ENCODE measurements around the gene SPEF2.

SPEF2 gene

DNA sequence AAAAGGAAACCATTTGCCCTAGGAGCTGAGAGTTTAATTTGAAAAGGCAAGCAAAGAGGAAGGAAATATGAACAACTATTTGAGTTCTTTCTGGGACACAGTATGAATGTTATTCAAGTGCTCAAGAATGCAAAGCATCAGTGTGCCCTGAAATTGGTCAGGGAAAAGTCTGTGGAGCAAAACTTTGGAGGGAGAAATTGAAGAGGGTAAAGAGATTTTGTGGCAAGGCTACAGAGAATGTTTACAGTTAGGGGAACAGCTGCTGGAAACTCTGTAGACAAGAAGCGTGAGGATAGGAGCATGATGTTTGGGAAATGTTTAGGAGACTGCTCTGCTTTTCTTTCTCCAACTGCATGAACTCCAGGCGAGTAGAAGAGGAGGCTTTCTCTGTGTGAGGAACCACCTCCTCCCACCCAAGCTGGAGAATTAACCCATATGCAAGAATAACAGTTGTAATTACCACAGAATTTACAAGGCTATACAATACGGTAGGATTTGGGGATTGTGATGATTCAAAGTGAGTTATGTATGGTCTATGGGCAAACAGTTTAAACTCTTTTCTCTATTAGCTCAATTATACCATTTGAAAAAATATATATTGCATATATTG, 163.6 kb downstream of the SPEF2 start:
- Histone ChIP-seq H3K23ac (ENCODE audit: low read length in 2 of 2) (no peak overlapping the region), H3K9me3 (ENCODE audit: control insufficient read depth, low read length) (no peaks in the 10 kb centered on the region), H3K9ac (ENCODE audit: low read length) (no peak overlapping the region), H3K14ac (ENCODE audit: low read length in 2 of 2) (no peak overlapping the region), H3K27me3 (ENCODE audit: control insufficient read depth in 1 of 2, insufficient read depth in 1 of 2, low read length in 2 of 2) (no peaks in the 10 kb centered on the region), H2BK5ac (ENCODE audit: low read depth, low read length, poor library complexity, severe bottlenecking) (no peak overlapping the region), H2AFZ (ENCODE audit: low read depth, low read length) (no peak overlapping the region), H3K79me1 (replicated peaks; ENCODE audit: low read length, poor library complexity, severe bottlenecking) (no peaks in the 10 kb centered on the region), H3K27ac (ENCODE audit: low read length, poor library complexity, severe bottlenecking) (no peak overlapping the region), H2BK12ac (ENCODE audit: low read length in 2 of 2) (no peak overlapping the region), H2BK15ac (ENCODE audit: low read depth, poor library complexity, severe bottlenecking) (no peak overlapping the region), H3K18ac (ENCODE audit: low read depth in 1 of 2, low read length in 2 of 2) (peak overlapping the region in 1 of 2 experiments; percentile 22), H2BK120ac (ENCODE audit: low read depth, low read length) (no peak overlapping the region), H3K4me1 (ENCODE audit: control insufficient read depth, insufficient read depth, low read depth, low read length) (no peaks in the 10 kb centered on the region), H3K36me3 (ENCODE audit: control insufficient read depth in 1 of 2, insufficient read depth in 2 of 2, low read depth in 1 of 2, low read length in 2 of 2) (no peaks in the 10 kb centered on the region), H3K4ac (ENCODE audit: low read depth in 1 of 2, low read length in 2 of 2) (no peak overlapping the region), H3K4me2 (ENCODE audit: low read length, poor library complexity, severe bottlenecking) (no peak overlapping the region), H2AK5ac (ENCODE audit: low read length, severe bottlenecking) (no peak overlapping the region), H4K91ac (ENCODE audit: low read length) (no peak overlapping the region), H3K4me3 (ENCODE audit: insufficient read depth in 1 of 2, low read depth in 1 of 2, low read length in 2 of 2) (no peak overlapping the region), H4K8ac (ENCODE audit: low read length) (peak overlapping the region; percentile 60)
- peak; percentile 48 for DNase-seq
- WGBS: 20% methylated on average over 1 of the region's 3 CpGs

DNA sequence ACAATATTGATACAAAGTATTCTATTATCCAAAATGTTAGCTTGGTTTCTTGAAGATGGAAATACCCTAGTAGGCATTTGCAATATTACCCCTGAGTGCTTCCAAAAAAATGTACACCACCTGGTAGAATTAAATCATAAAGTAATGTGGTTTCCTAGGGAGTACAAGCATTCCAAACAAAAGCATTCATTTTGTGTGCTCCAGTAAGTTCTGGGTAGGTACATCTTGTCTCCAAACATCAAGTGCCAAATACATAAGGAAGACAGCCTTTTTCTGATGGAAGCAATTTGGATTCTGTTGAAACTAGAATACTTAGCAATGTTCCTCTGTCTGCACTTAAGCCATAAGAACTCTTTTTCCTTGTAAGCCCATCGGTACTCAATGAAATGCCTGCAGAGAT, 165.9 kb downstream of the SPEF2 start:
- no peak overlapping the region for H3K4me2 ChIP-seq (ENCODE audit: low read length, poor library complexity, severe bottlenecking)
- H2AFZ ChIP-seq (ENCODE audit: low read depth, low read length): no peak overlapping the region
- H3K79me1 ChIP-seq (replicated peaks; ENCODE audit: low read length, poor library complexity, severe bottlenecking): no peaks in the 10 kb centered on the region
- no peak overlapping the region for H2BK120ac ChIP-seq (ENCODE audit: low read depth, low read length)
- H3K27me3 ChIP-seq (ENCODE audit: control insufficient read depth in 1 of 2, insufficient read depth in 1 of 2, low read length in 2 of 2): no peaks in the 10 kb centered on the region
- no peak overlapping the region for H3K9ac ChIP-seq (ENCODE audit: low read length)
- H3K23ac ChIP-seq (ENCODE audit: low read length in 2 of 2): no peak overlapping the region
- H3K9me3 ChIP-seq (ENCODE audit: control insufficient read depth, low read length): no peaks in the 10 kb centered on the region
- H3K4me3 ChIP-seq (ENCODE audit: insufficient read depth in 1 of 2, low read depth in 1 of 2, low read length in 2 of 2): no peak overlapping the region
- no peak overlapping the region for H3K27ac ChIP-seq (ENCODE audit: low read length, poor library complexity, severe bottlenecking)
- no peak for DNase-seq
- H3K4ac ChIP-seq (ENCODE audit: low read depth in 1 of 2, low read length in 2 of 2): no peak overlapping the region
- no peak overlapping the region for H2BK15ac ChIP-seq (ENCODE audit: low read depth, poor library complexity, severe bottlenecking)
- H3K4me1 ChIP-seq (ENCODE audit: control insufficient read depth, insufficient read depth, low read depth, low read length): no peaks in the 10 kb centered on the region
- H4K8ac ChIP-seq (ENCODE audit: low read length): no peak overlapping the region
- 98% methylated on average over 1 of the region's 1 CpG for WGBS
- no peak overlapping the region for H2BK5ac ChIP-seq (ENCODE audit: low read depth, low read length, poor library complexity, severe bottlenecking)
- H3K36me3 ChIP-seq (ENCODE audit: control insufficient read depth in 1 of 2, insufficient read depth in 2 of 2, low read depth in 1 of 2, low read length in 2 of 2): no peaks in the 10 kb centered on the region
- H2AK5ac ChIP-seq (ENCODE audit: low read length, severe bottlenecking): no peak overlapping the region
- no peak overlapping the region for H3K18ac ChIP-seq (ENCODE audit: low read depth in 1 of 2, low read length in 2 of 2)
- no peak overlapping the region for H3K14ac ChIP-seq (ENCODE audit: low read length in 2 of 2)
- no peak overlapping the region for H2BK12ac ChIP-seq (ENCODE audit: low read length in 2 of 2)
- no peak overlapping the region for H4K91ac ChIP-seq (ENCODE audit: low read length)

DNA sequence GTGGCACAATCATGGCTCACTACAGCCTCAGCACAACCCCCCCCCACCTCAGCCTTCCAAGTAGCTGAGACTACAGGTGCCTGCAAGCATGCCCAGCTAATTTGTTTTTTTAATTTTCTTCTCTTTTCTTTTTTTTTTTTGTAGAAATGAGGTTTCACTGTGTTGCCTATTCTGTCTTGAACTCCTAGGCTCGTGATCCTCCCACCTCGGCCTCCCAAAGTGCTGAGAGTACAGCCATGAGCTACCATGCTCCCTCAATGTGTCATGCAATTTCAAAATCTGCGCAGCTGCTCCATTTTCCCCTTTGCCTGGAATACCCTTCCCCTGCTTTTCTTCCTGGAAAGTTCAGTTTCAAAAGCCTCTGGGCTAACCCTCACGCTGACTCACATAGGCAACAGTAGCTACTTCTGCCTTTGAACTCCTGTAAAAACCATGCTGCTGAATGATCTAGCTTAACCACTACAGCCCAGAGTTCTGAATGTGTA, 168.0 kb downstream of the SPEF2 start:
- H2BK12ac ChIP-seq (ENCODE audit: low read length in 2 of 2): no peak overlapping the region
- no peaks in the 10 kb centered on the region for H3K27me3 ChIP-seq (ENCODE audit: control insufficient read depth in 1 of 2, insufficient read depth in 1 of 2, low read length in 2 of 2)
- no peak overlapping the region for H4K91ac ChIP-seq (ENCODE audit: low read length)
- H3K18ac ChIP-seq (ENCODE audit: low read depth in 1 of 2, low read length in 2 of 2): no peak overlapping the region
- no peak overlapping the region for H3K27ac ChIP-seq (ENCODE audit: low read length, poor library complexity, severe bottlenecking)
- no peak overlapping the region for H4K8ac ChIP-seq (ENCODE audit: low read length)
- no peaks in the 10 kb centered on the region for H3K36me3 ChIP-seq (ENCODE audit: control insufficient read depth in 1 of 2, insufficient read depth in 2 of 2, low read depth in 1 of 2, low read length in 2 of 2)
- no peaks in the 10 kb centered on the region for H3K4me1 ChIP-seq (ENCODE audit: control insufficient read depth, insufficient read depth, low read depth, low read length)
- WGBS: 92% methylated on average over 4 of the region's 4 CpGs
- no peak overlapping the region for H2AFZ ChIP-seq (ENCODE audit: low read depth, low read length)
- H2BK15ac ChIP-seq (ENCODE audit: low read depth, poor library complexity, severe bottlenecking): no peak overlapping the region
- no peaks in the 10 kb centered on the region for H3K9me3 ChIP-seq (ENCODE audit: control insufficient read depth, low read length)
- no peak overlapping the region for H2BK5ac ChIP-seq (ENCODE audit: low read depth, low read length, poor library complexity, severe bottlenecking)
- peak; percentile 18 for DNase-seq
- no peak overlapping the region for H3K4ac ChIP-seq (ENCODE audit: low read depth in 1 of 2, low read length in 2 of 2)
- H3K23ac ChIP-seq (ENCODE audit: low read length in 2 of 2): no peak overlapping the region
- no peak overlapping the region for H3K4me2 ChIP-seq (ENCODE audit: low read length, poor library complexity, severe bottlenecking)
- H3K9ac ChIP-seq (ENCODE audit: low read length): no peak overlapping the region
- no peaks in the 10 kb centered on the region for H3K79me1 ChIP-seq (replicated peaks; ENCODE audit: low read length, poor library complexity, severe bottlenecking)
- no peak overlapping the region for H2BK120ac ChIP-seq (ENCODE audit: low read depth, low read length)
- no peak overlapping the region for H3K14ac ChIP-seq (ENCODE audit: low read length in 2 of 2)
- H3K4me3 ChIP-seq (ENCODE audit: insufficient read depth in 1 of 2, low read depth in 1 of 2, low read length in 2 of 2): no peak overlapping the region
- no peak overlapping the region for H2AK5ac ChIP-seq (ENCODE audit: low read length, severe bottlenecking)

DNA sequence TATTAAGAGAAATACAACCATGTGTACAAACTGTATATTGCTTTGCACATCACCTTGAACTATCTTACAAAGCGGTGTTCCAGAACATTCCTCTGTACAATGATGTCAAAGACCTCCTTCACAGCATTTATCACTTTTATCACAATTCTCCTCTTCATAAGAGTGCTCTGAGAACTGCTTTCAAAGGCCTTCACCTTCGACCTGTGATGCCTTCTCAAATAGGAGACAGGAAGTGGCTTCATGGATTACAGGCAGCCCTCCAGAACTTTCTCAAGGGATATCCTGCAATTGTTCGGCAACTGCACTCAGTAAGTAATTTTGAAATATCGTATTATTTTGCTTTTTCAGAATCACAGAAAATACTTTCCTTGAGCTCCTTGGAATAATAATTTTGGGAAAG, 171.1 kb downstream of the SPEF2 start:
- Histone ChIP-seq H3K4me1 (ENCODE audit: control insufficient read depth, insufficient read depth, low read depth, low read length) (no peaks in the 10 kb centered on the region), H2BK5ac (ENCODE audit: low read depth, low read length, poor library complexity, severe bottlenecking) (no peak overlapping the region), H3K9me3 (ENCODE audit: control insufficient read depth, low read length) (no peaks in the 10 kb centered on the region), H3K36me3 (ENCODE audit: control insufficient read depth in 1 of 2, insufficient read depth in 2 of 2, low read depth in 1 of 2, low read length in 2 of 2) (no peaks in the 10 kb centered on the region), H2AFZ (ENCODE audit: low read depth, low read length) (no peak overlapping the region), H3K18ac (ENCODE audit: low read depth in 1 of 2, low read length in 2 of 2) (no peak overlapping the region), H2AK5ac (ENCODE audit: low read length, severe bottlenecking) (no peak overlapping the region), H3K27me3 (ENCODE audit: control insufficient read depth in 1 of 2, insufficient read depth in 1 of 2, low read length in 2 of 2) (no peaks in the 10 kb centered on the region), H4K8ac (ENCODE audit: low read length) (no peak overlapping the region), H3K9ac (ENCODE audit: low read length) (no peak overlapping the region), H3K23ac (ENCODE audit: low read length in 2 of 2) (no peak overlapping the region), H2BK15ac (ENCODE audit: low read depth, poor library complexity, severe bottlenecking) (no peak overlapping the region), H2BK120ac (ENCODE audit: low read depth, low read length) (no peak overlapping the region), H4K91ac (ENCODE audit: low read length) (no peak overlapping the region), H3K4me3 (ENCODE audit: insufficient read depth in 1 of 2, low read depth in 1 of 2, low read length in 2 of 2) (no peak overlapping the region), H2BK12ac (ENCODE audit: low read length in 2 of 2) (no peak overlapping the region), H3K27ac (ENCODE audit: low read length, poor library complexity, severe bottlenecking) (no peak overlapping the region), H3K4ac (ENCODE audit: low read depth in 1 of 2, low read length in 2 of 2) (no peak overlapping the region), H3K4me2 (ENCODE audit: low read length, poor library complexity, severe bottlenecking) (no peak overlapping the region), H3K14ac (ENCODE audit: low read length in 2 of 2) (no peak overlapping the region), H3K79me1 (replicated peaks; ENCODE audit: low read length, poor library complexity, severe bottlenecking) (no peaks in the 10 kb centered on the region)
- WGBS: 91% methylated on average over 3 of the region's 4 CpGs
- DNase-seq: no peak

Measured in mesenchymal stem cell (in vitro differentiated cells and primary cell).